ENCODE results near the gene PELI2.

Gene PELI2

GRCh38 chr14:56321861-56322260, 203.7 kb downstream of the PELI2 start:
- Histone ChIP-seq H3K4me2 (ENCODE audit: insufficient read depth, low read length, poor library complexity, severe bottlenecking) (no peak overlapping the region), H3K14ac (ENCODE audit: low read length) (no peak overlapping the region), H3K4me3 (ENCODE audit: low read length in 2 of 2) (no peak overlapping the region), H3K79me1 (ENCODE audit: low read depth, low read length) (no peaks in the 10 kb centered on the region), H3K9ac (ENCODE audit: low read depth, low read length, poor library complexity) (no peak overlapping the region), H3K4ac (ENCODE audit: low read length) (no peak overlapping the region), H4K91ac (ENCODE audit: low read depth, low read length, poor library complexity) (no peak overlapping the region), H2BK5ac (ENCODE audit: low read length) (no peak overlapping the region), H3K27ac (replicated peaks; ENCODE audit: low read length) (no peak overlapping the region), H3K27me3 (ENCODE audit: control insufficient read depth in 3 of 3, insufficient read depth in 3 of 3, low read depth in 1 of 3, low read length in 3 of 3) (no peaks in the 10 kb centered on the region), H3K36me3 (replicated peaks in 1 of 2; ENCODE audit: control insufficient read depth in 2 of 2, insufficient read depth in 2 of 2, low read length in 2 of 2) (no peaks in the 10 kb centered on the region), H2AK5ac (ENCODE audit: low read depth, low read length) (no peak overlapping the region), H2BK15ac (ENCODE audit: low read length) (no peak overlapping the region), H3K18ac (ENCODE audit: low read length) (no peak overlapping the region), H2AFZ (ENCODE audit: low read length) (no peak overlapping the region), H2BK12ac (ENCODE audit: low read length) (no peak overlapping the region), H3K23ac (ENCODE audit: low read depth, low read length, poor library complexity) (no peak overlapping the region), H4K8ac (ENCODE audit: low read depth, low read length) (no peak overlapping the region), H3K4me1 (ENCODE audit: control insufficient read depth in 2 of 2, insufficient read depth in 1 of 2, low read depth in 1 of 2, low read length in 2 of 2) (peaks cover 2 to 3% of the 10 kb centered on the region in 2 donors), H2BK120ac (ENCODE audit: low read depth, low read length) (no peak overlapping the region), H3K9me3 (replicated peaks in 1 of 2; ENCODE audit: control insufficient read depth in 2 of 2, insufficient read depth in 1 of 2, low read depth in 1 of 2, low read length in 2 of 2) (no peaks in the 10 kb centered on the region)
- DNase-seq (ENCODE audit: low spot score) = no peak

GRCh38 chr14:56322531-56322930, 204.3 kb downstream of the PELI2 start:
- Histone ChIP-seq H3K36me3 (replicated peaks in 1 of 2; ENCODE audit: control insufficient read depth in 2 of 2, insufficient read depth in 2 of 2, low read length in 2 of 2) (no peaks in the 10 kb centered on the region), H3K23ac (ENCODE audit: low read depth, low read length, poor library complexity) (no peak overlapping the region), H3K4me1 (ENCODE audit: control insufficient read depth in 2 of 2, insufficient read depth in 1 of 2, low read depth in 1 of 2, low read length in 2 of 2) (peaks cover 2 to 3% of the 10 kb centered on the region in 2 donors), H3K14ac (ENCODE audit: low read length) (no peak overlapping the region), H2BK120ac (ENCODE audit: low read depth, low read length) (no peak overlapping the region), H2BK15ac (ENCODE audit: low read length) (no peak overlapping the region), H4K91ac (ENCODE audit: low read depth, low read length, poor library complexity) (no peak overlapping the region), H2BK5ac (ENCODE audit: low read length) (no peak overlapping the region), H2BK12ac (ENCODE audit: low read length) (no peak overlapping the region), H3K18ac (ENCODE audit: low read length) (no peak overlapping the region), H3K27ac (replicated peaks; ENCODE audit: low read length) (no peak overlapping the region), H4K8ac (ENCODE audit: low read depth, low read length) (no peak overlapping the region), H3K9me3 (replicated peaks in 1 of 2; ENCODE audit: control insufficient read depth in 2 of 2, insufficient read depth in 1 of 2, low read depth in 1 of 2, low read length in 2 of 2) (no peaks in the 10 kb centered on the region), H3K4ac (ENCODE audit: low read length) (no peak overlapping the region), H2AK5ac (ENCODE audit: low read depth, low read length) (no peak overlapping the region), H3K79me1 (ENCODE audit: low read depth, low read length) (no peaks in the 10 kb centered on the region), H3K4me3 (ENCODE audit: low read length in 2 of 2) (no peak overlapping the region), H3K4me2 (ENCODE audit: insufficient read depth, low read length, poor library complexity, severe bottlenecking) (no peak overlapping the region), H3K27me3 (ENCODE audit: control insufficient read depth in 3 of 3, insufficient read depth in 3 of 3, low read depth in 1 of 3, low read length in 3 of 3) (no peaks in the 10 kb centered on the region), H3K9ac (ENCODE audit: low read depth, low read length, poor library complexity) (no peak overlapping the region), H2AFZ (ENCODE audit: low read length) (no peak overlapping the region)
- no peak for DNase-seq (ENCODE audit: low spot score)
- no CpG with 5 or more reads among the region's 2 CpGs for WGBS, 2 donors (ENCODE audit: extremely low coverage in 2 of 2, insufficient read length in 2 of 2, insufficient replicate concordance in 1 of 2)

GRCh38 chr14:56324454-56324853, 206.2 kb downstream of the PELI2 start:
- H3K79me1 ChIP-seq (ENCODE audit: low read depth, low read length) = no peaks in the 10 kb centered on the region
- no peaks in the 10 kb centered on the region for H3K27me3 ChIP-seq (ENCODE audit: control insufficient read depth in 3 of 3, insufficient read depth in 3 of 3, low read depth in 1 of 3, low read length in 3 of 3)
- no peaks in the 10 kb centered on the region for H3K36me3 ChIP-seq (replicated peaks in 1 of 2; ENCODE audit: control insufficient read depth in 2 of 2, insufficient read depth in 2 of 2, low read length in 2 of 2)
- H4K91ac ChIP-seq (ENCODE audit: low read depth, low read length, poor library complexity) = no peak overlapping the region
- peak overlapping the region; percentile 9 for H3K23ac ChIP-seq (ENCODE audit: low read depth, low read length, poor library complexity)
- H2BK15ac ChIP-seq (ENCODE audit: low read length) = no peak overlapping the region
- no peak overlapping the region for H3K27ac ChIP-seq (replicated peaks; ENCODE audit: low read length)
- H2BK12ac ChIP-seq (ENCODE audit: low read length) = no peak overlapping the region
- H2BK120ac ChIP-seq (ENCODE audit: low read depth, low read length) = no peak overlapping the region
- no peak overlapping the region for H3K14ac ChIP-seq (ENCODE audit: low read length)
- H3K4ac ChIP-seq (ENCODE audit: low read length) = no peak overlapping the region
- no peak overlapping the region for H3K4me2 ChIP-seq (ENCODE audit: insufficient read depth, low read length, poor library complexity, severe bottlenecking)
- H3K9me3 ChIP-seq (replicated peaks in 1 of 2; ENCODE audit: control insufficient read depth in 2 of 2, insufficient read depth in 1 of 2, low read depth in 1 of 2, low read length in 2 of 2) = no peaks in the 10 kb centered on the region
- H2BK5ac ChIP-seq (ENCODE audit: low read length) = no peak overlapping the region
- no CpG with 5 or more reads among the region's 2 CpGs for WGBS, 2 donors (ENCODE audit: extremely low coverage in 2 of 2, insufficient read length in 2 of 2, insufficient replicate concordance in 1 of 2)
- H3K4me3 ChIP-seq (ENCODE audit: low read length in 2 of 2) = no peak overlapping the region
- no peak overlapping the region for H3K9ac ChIP-seq (ENCODE audit: low read depth, low read length, poor library complexity)
- H2AFZ ChIP-seq (ENCODE audit: low read length) = no peak overlapping the region
- H3K18ac ChIP-seq (ENCODE audit: low read length) = no peak overlapping the region
- H4K8ac ChIP-seq (ENCODE audit: low read depth, low read length) = no peak overlapping the region
- DNase-seq (ENCODE audit: low spot score) = no peak
- H3K4me1 ChIP-seq (ENCODE audit: control insufficient read depth in 2 of 2, insufficient read depth in 1 of 2, low read depth in 1 of 2, low read length in 2 of 2) = peaks cover 2 to 3% of the 10 kb centered on the region in 2 donors
- H2AK5ac ChIP-seq (ENCODE audit: low read depth, low read length) = no peak overlapping the region

DNA sequence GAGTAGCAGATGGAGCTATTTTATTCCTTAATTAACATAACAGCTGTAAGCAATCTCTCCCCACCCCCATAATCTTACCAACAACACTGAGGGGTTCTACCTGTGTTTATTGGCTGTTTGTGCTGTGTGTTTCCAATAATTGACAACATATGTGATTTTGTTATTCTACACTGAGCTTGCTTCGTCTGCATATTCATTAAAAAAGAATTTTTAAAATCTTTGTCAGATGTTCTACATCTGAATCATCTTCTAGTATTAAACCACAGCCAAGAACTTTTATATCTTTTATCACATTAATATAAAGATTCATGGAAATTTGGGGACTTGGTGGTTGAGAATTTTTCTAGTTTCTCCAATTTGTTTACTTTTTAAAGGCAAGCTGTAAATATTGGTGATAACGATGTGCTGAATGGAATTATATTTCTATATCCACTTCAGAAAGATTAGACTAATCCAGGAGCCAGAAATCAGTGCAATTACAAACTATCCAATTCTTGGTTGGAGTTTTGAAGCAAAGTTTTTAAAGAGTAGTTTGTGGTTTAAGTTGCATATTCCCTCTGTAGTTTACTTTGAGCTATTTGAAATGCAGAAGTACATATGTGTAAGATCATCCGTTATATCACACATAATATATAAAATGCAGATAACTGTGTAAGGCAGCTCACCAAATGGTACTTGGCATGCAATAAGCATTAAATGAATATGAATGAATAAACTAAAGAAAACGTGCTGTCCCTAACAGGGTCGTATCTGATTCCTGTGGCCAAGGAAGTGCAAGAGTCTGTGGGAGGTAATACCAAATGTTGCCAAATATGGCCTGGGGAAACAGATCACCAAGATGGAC, 206.9 kb downstream of the PELI2 start:
- Histone ChIP-seq H2AK5ac (ENCODE audit: low read depth, low read length) (no peak overlapping the region), H4K91ac (ENCODE audit: low read depth, low read length, poor library complexity) (no peak overlapping the region), H3K9me3 (replicated peaks in 1 of 2; ENCODE audit: control insufficient read depth in 2 of 2, insufficient read depth in 1 of 2, low read depth in 1 of 2, low read length in 2 of 2) (no peaks in the 10 kb centered on the region), H2BK5ac (ENCODE audit: low read length) (no peak overlapping the region), H2AFZ (ENCODE audit: low read length) (no peak overlapping the region), H3K4me3 (ENCODE audit: low read length in 2 of 2) (no peak overlapping the region), H4K8ac (ENCODE audit: low read depth, low read length) (no peak overlapping the region), H3K27ac (replicated peaks; ENCODE audit: low read length) (no peak overlapping the region), H3K23ac (ENCODE audit: low read depth, low read length, poor library complexity) (no peak overlapping the region), H2BK15ac (ENCODE audit: low read length) (no peak overlapping the region), H3K14ac (ENCODE audit: low read length) (no peak overlapping the region), H3K4me2 (ENCODE audit: insufficient read depth, low read length, poor library complexity, severe bottlenecking) (no peak overlapping the region), H3K79me1 (ENCODE audit: low read depth, low read length) (no peaks in the 10 kb centered on the region), H3K18ac (ENCODE audit: low read length) (no peak overlapping the region), H3K36me3 (replicated peaks in 1 of 2; ENCODE audit: control insufficient read depth in 2 of 2, insufficient read depth in 2 of 2, low read length in 2 of 2) (no peaks in the 10 kb centered on the region), H3K27me3 (ENCODE audit: control insufficient read depth in 3 of 3, insufficient read depth in 3 of 3, low read depth in 1 of 3, low read length in 3 of 3) (no peaks in the 10 kb centered on the region), H2BK12ac (ENCODE audit: low read length) (no peak overlapping the region), H3K4me1 (ENCODE audit: control insufficient read depth in 2 of 2, insufficient read depth in 1 of 2, low read depth in 1 of 2, low read length in 2 of 2) (peaks cover 2 to 3% of the 10 kb centered on the region in 2 donors), H3K4ac (ENCODE audit: low read length) (no peak overlapping the region), H3K9ac (ENCODE audit: low read depth, low read length, poor library complexity) (no peak overlapping the region), H2BK120ac (ENCODE audit: low read depth, low read length) (no peak overlapping the region)
- WGBS, 2 donors (ENCODE audit: extremely low coverage in 2 of 2, insufficient read length in 2 of 2, insufficient replicate concordance in 1 of 2) = no CpG with 5 or more reads among the region's 5 CpGs
- DNase-seq (ENCODE audit: low spot score) = no peak
